EL (cell line): ENCODE measurements around the gene MAPRE2.

Source experiments
- DNase-seq: peaks from one replicate; pipeline ENCODE4 v3.0.0-alpha.2; 2016

Gene MAPRE2

GRCh38 chr18:35189510-35189909 is 148.3 kb downstream of the MAPRE2 start:
- DNase-seq: no peak

GRCh38 chr18:35190948-35191697 is 149.9 kb downstream of the MAPRE2 start:
- DNase-seq: no peak

DNA sequence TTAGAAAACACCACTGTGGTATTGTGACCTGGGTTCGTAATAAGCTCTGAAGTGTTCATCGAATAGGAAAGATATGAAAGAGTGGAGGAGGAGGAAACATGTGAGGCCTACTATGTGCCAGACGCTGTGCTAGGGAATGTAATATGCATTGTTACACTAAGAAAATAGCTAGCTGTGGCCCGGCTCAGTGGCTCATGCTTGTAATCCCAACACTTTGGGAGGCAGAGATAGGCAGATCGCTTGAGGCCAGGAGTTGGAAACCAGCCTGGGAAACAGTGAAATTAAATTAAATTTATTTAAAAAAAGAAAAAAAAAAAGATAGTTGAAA is 150.4 kb downstream of the MAPRE2 start:
- DNase-seq: no peak

- no peak for DNase-seq
Observed at GRCh38 chr18:35192415-35192814, 151.2 kb downstream of the MAPRE2 start.
